ENCODE data around the gene ADRM1. TPM values are rescaled to one million over a fixed set of nuclear protein-coding genes. Genes with fewer than 3 reads are reported as not detected.

Gene ADRM1
- total RNA-seq, 1 experiment from 2014 or later = 127 TPM

GRCh38 chr20:62328684-62329388 is 26.0 kb downstream of the ADRM1 start:
- intact Hi-C loops (cut with micrococcal nuclease) = no loop called here
- Mint-ChIP-seq H3K9me3 (ENCODE audit: unreplicated experiment) (no peaks in the 10 kb centered on the region), H3K4me3 (ENCODE audit: unreplicated experiment) (no peak overlapping the region), H3K27me3 (ENCODE audit: insufficient read depth, unreplicated experiment) (no peaks in the 10 kb centered on the region), H3K4me1 (ENCODE audit: insufficient read depth, unreplicated experiment) (no peaks in the 10 kb centered on the region), H3K36me3 (ENCODE audit: insufficient read depth, unreplicated experiment) (peaks cover 79% of the 10 kb centered on the region), H3K27ac (ENCODE audit: low read depth, unreplicated experiment) (no peak overlapping the region)
- POLR2A ChIA-PET = interaction anchor here (1.2 to 4.1 kb wide), 4 partner anchors 10 to 37 kb away, joined by 3 to 16 read pairs (median 8); no protein-coding TSS in a partner anchor
- TF ChIP-seq CTCF (IDR thresholded peaks at IDR 0.05; ENCODE audit: unreplicated experiment) = no peak
- DNase-seq (ENCODE audit: unreplicated experiment) = no peak
- no TSS peak for BruUV-seq (replicated peaks)
- CTCF ChIA-PET = interaction anchor here (1.4 to 2.9 kb wide), 3 partner anchors 12 to 54 kb away, joined by 3 to 11 read pairs (median 3); no protein-coding TSS in a partner anchor

- H3K4me3 Mint-ChIP-seq (ENCODE audit: unreplicated experiment) = no peak overlapping the region
- peaks cover 78% of the 10 kb centered on the region for H3K36me3 Mint-ChIP-seq (ENCODE audit: insufficient read depth, unreplicated experiment)
- TF ChIP-seq CTCF (IDR thresholded peaks at IDR 0.05; ENCODE audit: unreplicated experiment) = no peak
- POLR2A ChIA-PET = interaction anchor here (1.2 to 4.1 kb wide), 2 partner anchors 11 to 36 kb away, joined by 3 to 16 read pairs; no protein-coding TSS in a partner anchor
- intact Hi-C loops (cut with micrococcal nuclease) = no loop called here
- no peak overlapping the region for H3K27ac Mint-ChIP-seq (ENCODE audit: low read depth, unreplicated experiment)
- H3K9me3 Mint-ChIP-seq (ENCODE audit: unreplicated experiment) = no peaks in the 10 kb centered on the region
- CTCF ChIA-PET = interaction anchor here (0.6 to 2.9 kb wide), 6 partner anchors 12 to 308 kb away, joined by 3 to 11 read pairs (median 3); no protein-coding TSS in a partner anchor
- no peaks in the 10 kb centered on the region for H3K27me3 Mint-ChIP-seq (ENCODE audit: insufficient read depth, unreplicated experiment)
- H3K4me1 Mint-ChIP-seq (ENCODE audit: insufficient read depth, unreplicated experiment) = no peaks in the 10 kb centered on the region
- no TSS peak for BruUV-seq (replicated peaks)
- no peak for DNase-seq (ENCODE audit: unreplicated experiment)
Measured at GRCh38 chr20:62329389-62330377, 26.9 kb downstream of the ADRM1 start.

- no peak for TF ChIP-seq CTCF (IDR thresholded peaks at IDR 0.05; ENCODE audit: unreplicated experiment)
- Mint-ChIP-seq H3K27ac (ENCODE audit: low read depth, unreplicated experiment) (no peak overlapping the region), H3K27me3 (ENCODE audit: insufficient read depth, unreplicated experiment) (no peaks in the 10 kb centered on the region), H3K4me3 (ENCODE audit: unreplicated experiment) (no peak overlapping the region), H3K4me1 (ENCODE audit: insufficient read depth, unreplicated experiment) (no peaks in the 10 kb centered on the region), H3K36me3 (ENCODE audit: insufficient read depth, unreplicated experiment) (peaks cover 77% of the 10 kb centered on the region), H3K9me3 (ENCODE audit: unreplicated experiment) (no peaks in the 10 kb centered on the region)
- ChIA-PET CTCF (interaction anchor here (0.6 to 1.4 kb wide), 3 partner anchors 34 to 52 kb away, joined by 3 to 4 read pairs (median 3); no protein-coding TSS in a partner anchor), POLR2A (interaction anchor here (1.1 to 4.1 kb wide), 2 partner anchors 10 to 26 kb away, joined by 3 to 16 read pairs; no protein-coding TSS in a partner anchor)
- intact Hi-C loops (cut with micrococcal nuclease) = no loop called here
- BruUV-seq (replicated peaks) = no TSS peak
- no peak for DNase-seq (ENCODE audit: unreplicated experiment)
Measured at GRCh38 chr20:62330576-62331317, 27.9 kb downstream of the ADRM1 start.

All from MCF 10A (cell line).